PFSK-1 (cell line): ENCODE results near the gene SLC17A2.

Source experiments
- FOXP2 ChIP-seq: optimal IDR thresholded peaks from 2 replicates; pipeline ENCODE3; 2011; ENCODE audit warnings: borderline replicate concordance, control low read depth, inconsistent platforms; ENCODE audit not compliant: insufficient read depth; ENCODE audit errors: extremely low read length, extremely low read depth
- POLR2AphosphoS5 ChIP-seq: IDR thresholded peaks from 2 replicates; pipeline ENCODE4 v1.6.1; 2012; ENCODE audit warnings: low read depth, mild to moderate bottlenecking, control low read depth, low read length, moderate library complexity
- REST ChIP-seq, 2 experiments: IDR thresholded peaks; 2 replicates each; pipeline versions ENCODE4 v1.6.1 to v1.8.0; 2011 to 2012; ENCODE audit warnings: low read depth in 2 of 2, low read length in 2 of 2, control low read depth in 1 of 2, inconsistent platforms in 1 of 2, mild to moderate bottlenecking in 1 of 2, moderate library complexity in 1 of 2; ENCODE audit not compliant: insufficient read depth in 1 of 2
- SIN3A ChIP-seq: IDR thresholded peaks from 2 replicates; pipeline ENCODE4 v1.6.1; 2012; ENCODE audit warnings: mild to moderate bottlenecking, low read length, moderate library complexity, borderline replicate concordance; ENCODE audit not compliant: insufficient read depth
- TAF1 ChIP-seq: IDR thresholded peaks from 2 replicates; pipeline ENCODE4 v1.6.1; 2012; ENCODE audit warnings: low read length, control low read depth, borderline replicate concordance; ENCODE audit not compliant: insufficient read depth

The SLC17A2 gene

DNA sequence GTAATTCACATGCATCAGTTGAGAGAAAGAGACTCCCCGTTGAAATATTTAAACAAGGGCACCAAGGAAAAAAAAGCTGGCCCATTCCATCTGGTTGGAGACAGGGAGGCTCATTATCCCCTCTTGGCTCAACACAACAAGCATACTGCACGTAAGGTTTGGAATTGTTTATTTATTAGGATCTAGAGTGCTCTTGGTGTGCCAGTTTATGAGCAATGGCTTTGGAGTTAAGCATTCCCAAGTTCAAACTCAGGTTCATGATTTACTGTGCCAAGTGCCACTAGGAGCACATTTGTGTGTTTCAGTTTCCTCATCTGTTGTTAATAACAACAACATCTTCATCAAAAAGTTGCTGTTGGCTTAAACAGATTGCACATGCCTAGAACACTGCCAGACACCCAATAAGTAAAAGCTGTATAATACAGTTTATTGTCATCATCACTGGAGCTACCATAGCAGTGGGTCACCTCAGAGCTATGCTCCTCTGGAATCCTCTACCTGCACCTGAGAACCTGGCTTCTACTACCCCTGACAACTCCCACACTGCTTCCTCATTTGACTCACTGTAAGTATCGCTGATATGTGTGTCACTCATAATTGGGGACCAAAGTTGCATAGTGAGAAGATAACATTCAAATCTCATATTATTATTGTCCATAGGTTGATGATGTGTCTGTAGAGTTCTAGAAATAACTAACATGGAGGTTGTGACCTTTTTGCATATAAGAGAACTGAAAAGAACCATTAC is 61.9 kb downstream of the SLC17A2 start:
- TF ChIP-seq FOXP2 (no peak), POLR2AphosphoS5 (no peak), SIN3A (no peak), TAF1 (no peak), REST (IDR thresholded peaks at IDR 0.05; ENCODE audit: insufficient read depth in 1 of 2, low read depth in 2 of 2, low read length in 2 of 2) (no peak)

DNA sequence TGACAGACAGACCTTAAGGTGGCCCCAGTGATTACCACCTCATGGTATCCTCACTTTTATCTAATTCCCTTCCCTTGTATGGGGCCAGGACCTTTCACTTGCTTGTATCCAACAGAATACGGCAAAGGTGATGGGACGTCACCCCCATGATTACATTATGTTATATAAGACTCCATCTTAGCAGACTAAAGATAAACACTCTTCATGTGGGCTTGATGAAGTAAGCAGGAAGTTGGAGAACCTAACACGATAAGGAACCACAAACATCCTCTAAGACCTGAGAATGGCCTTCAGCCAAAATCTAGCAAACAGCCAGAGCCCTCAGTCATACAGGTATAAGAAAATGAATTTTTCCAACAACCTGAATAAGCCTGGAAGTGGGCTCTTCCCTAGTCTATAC is 64.5 kb downstream of the SLC17A2 start:
- TF ChIP-seq FOXP2 (no peak), POLR2AphosphoS5 (no peak), REST (IDR thresholded peaks at IDR 0.05; ENCODE audit: insufficient read depth in 1 of 2, low read depth in 2 of 2, low read length in 2 of 2) (no peak), TAF1 (no peak)

DNA sequence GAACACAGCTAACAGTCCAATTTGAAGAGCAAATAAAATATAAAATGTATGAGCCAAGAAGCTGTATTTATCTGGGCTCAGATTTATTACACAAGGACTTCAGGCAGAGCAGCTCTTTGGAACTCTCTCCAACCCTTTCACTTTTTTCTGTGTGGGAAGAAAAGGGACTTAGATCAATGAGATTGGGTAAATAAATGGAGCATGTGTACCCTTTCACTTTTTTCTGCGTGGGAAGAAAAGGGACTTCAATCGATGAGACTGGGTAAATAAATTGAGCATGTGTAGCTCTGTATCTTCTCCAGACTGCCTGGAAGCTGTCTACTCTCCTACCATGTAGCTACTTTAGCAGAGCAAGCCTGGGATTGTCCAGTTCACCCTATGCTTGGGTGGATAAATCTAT is 67.1 kb downstream of the SLC17A2 start:
- no peak for TF ChIP-seq SIN3A
